ENCODE measurements around the gene LSM4. TPM values are rescaled to one million over a fixed set of nuclear protein-coding genes. Genes with fewer than 3 reads are reported as not detected.

LSM4 gene
- total RNA-seq, 6 experiments from 2014 or later: 37.6 to 139 (median 47.3) TPM

GRCh38 chr19:18282021-18282787 lies 40.7 kb downstream of the LSM4 start:
- DNase-seq (peak in 2 of 3 donors; percentile 49 to 73), ATAC-seq (peak; percentile 1 to 8 (median 4))
- 2% methylated on average over 8 of the region's 27 CpGs for WGBS (ENCODE audit: insufficient coverage, low coverage, low lambda C conversion rate, missing lambda C conversion rate)
- Histone ChIP-seq H3K4me3 (peak overlapping the region; percentile 27 to 54 (median 52)), H3K27me3 (no peaks in the 10 kb centered on the region), H3K36me3 (peaks cover 0 to 8% (median 0%) of the 10 kb centered on the region in 4 donors), H3K4me1 (peaks cover 0 to 30% (median 15%) of the 10 kb centered on the region in 4 donors), H3K27ac (peak overlapping the region; percentile 97 to 100 (median 99)), H3K9me3 (no peaks in the 10 kb centered on the region)
- no peak for TF ChIP-seq POLR2A (IDR thresholded peaks at IDR 0.05)
- TF ChIP-seq CTCF (IDR thresholded peaks at IDR 0.05): peak in 3 of 4 donors; percentile 7 to 23 (median 12)
- intact Hi-C loops (cut with DNase I): no loop called here

- peak; percentile 99 for TF ChIP-seq POLR2A (IDR thresholded peaks at IDR 0.05)
- no peak for TF ChIP-seq CTCF (IDR thresholded peaks at IDR 0.05)
- peaks cover 0 to 37% (median 17%) of the 10 kb centered on the region in 4 donors for H3K4me1 ChIP-seq
- DNase-seq (peak; percentile 98 to 99 (median 99)), ATAC-seq (peak; percentile 55 to 79 (median 69))
- peaks cover 0 to 8% (median 0%) of the 10 kb centered on the region in 4 donors for H3K36me3 ChIP-seq
- peak within 1 kb of the TSS; percentile 82 to 93 (median 93) for H3K4me3 ChIP-seq
- no CpG with 5 or more reads among the region's 138 CpGs for WGBS (ENCODE audit: insufficient coverage, low coverage, low lambda C conversion rate, missing lambda C conversion rate)
- H3K27me3 ChIP-seq: no peaks in the 10 kb centered on the region
- H3K9me3 ChIP-seq: no peaks in the 10 kb centered on the region
- intact Hi-C loops (cut with DNase I): no loop called here
- H3K27ac ChIP-seq: peak within 1 kb of the TSS; percentile 100
Measured at GRCh38 chr19:18281082-18282020, 41.5 kb downstream of the LSM4 start, which contains the start of gene JUND. Gene JUND, minus strand, starts transcription at chr19:18281622. Its CDS starts 138 bp downstream, at chr19:18281484.

GRCh38 chr19:18280247-18281081 lies 42.4 kb downstream of the LSM4 start:
- DNase-seq (peak; percentile 82 to 91 (median 87)), ATAC-seq (peak; percentile 26 to 62 (median 51))
- Histone ChIP-seq H3K4me3 (peak overlapping the region; percentile 82 to 93 (median 93)), H3K36me3 (peaks cover 0 to 8% (median 0%) of the 10 kb centered on the region in 4 donors), H3K4me1 (peaks cover 0 to 45% (median 20%) of the 10 kb centered on the region in 4 donors), H3K27ac (peak overlapping the region; percentile 100), H3K9me3 (no peaks in the 10 kb centered on the region), H3K27me3 (no peaks in the 10 kb centered on the region)
- TF ChIP-seq CTCF (IDR thresholded peaks at IDR 0.05) (no peak), POLR2A (IDR thresholded peaks at IDR 0.05) (peak; percentile 85)
- 0% methylated on average over 1 of the region's 111 CpGs for WGBS (ENCODE audit: insufficient coverage, low coverage, low lambda C conversion rate, missing lambda C conversion rate)
- intact Hi-C loops (cut with DNase I): no loop called here

Data from right lobe of liver (tissue), 6 donors.